K562 (cell line): ENCODE data around the gene PRR36. TPM values are rescaled to one million over a fixed set of nuclear protein-coding genes. Genes with fewer than 3 reads are reported as not detected.

Experiments used
- ARID1B ChIP-seq: fragments of 450-650 bp; IDR thresholded peaks from 2 replicates; pipeline ENCODE4 v1.6.1; 2016; ENCODE audit warnings: antibody characterized with exemption, mild to moderate bottlenecking, inconsistent platforms
- CBFB ChIP-seq: sonication (generic); formaldehyde crosslinking; IDR thresholded peaks from 2 replicates; pipeline ENCODE4 v1.4.0; 2020; ENCODE audit warnings: mild to moderate bottlenecking, missing genetic modification reagents
- DMBX1 ChIP-seq: fragments of 250-450 bp; sonication (Bioruptor Pico); IDR thresholded peaks from 2 replicates; pipeline ENCODE4 v1.8.0; 2022; ENCODE audit warnings: inconsistent platforms, mild to moderate bottlenecking, moderate library complexity, borderline replicate concordance
- ESRRA ChIP-seq: fragments of 450-650 bp; IDR thresholded peaks from 2 replicates; pipeline ENCODE4 v1.6.1; 2014; ENCODE audit warnings: low read depth, mild to moderate bottlenecking, moderate library complexity, borderline replicate concordance
- MTA2 ChIP-seq: fragments of 450-650 bp; IDR thresholded peaks from 2 replicates; pipeline ENCODE4 v1.6.1; 2016; ENCODE audit warnings: low read depth
- RUNX1 ChIP-seq: sonication (generic); IDR thresholded peaks from 2 replicates; pipeline ENCODE4 v1.6.1; 2016; ENCODE audit warnings: antibody characterized with exemption, low read depth
- STAT5A ChIP-seq: IDR thresholded peaks from 2 replicates; pipeline ENCODE4 v1.6.1; 2012; ENCODE audit warnings: low read length, inconsistent platforms, borderline replicate concordance
- ZBTB17 ChIP-seq: fragments of 450-650 bp; formaldehyde crosslinking; IDR thresholded peaks from 2 replicates; pipeline ENCODE4 v1.4.0; 2020; ENCODE audit warnings: mild to moderate bottlenecking
- ZNF146 ChIP-seq: IDR thresholded peaks from one replicate; pipeline ENCODE4 v1.6.1; 2018; ENCODE audit warnings: missing compliant biosample characterization; ENCODE audit not compliant: unreplicated experiment
- polyA plus RNA-seq, 8 experiments: library from polyadenylated mRNA; depleted of rRNA in 4 of 8; stranded (reverse) in 5 of 8; unstranded in 3 of 8; fragments of >200 nt; fragmentation: Nextera tagmentation in 2 of 8; fragmentation: Illumina TruSeq in 1 of 8; extraction: Ambion mirVana in 2 of 8; extraction: Trizol in 1 of 8; gene quantifications; 2 replicates each; pipeline versions ENCODE4 v1.2.1 to v1.2.3, GENCODE V29; 2011 to 2014; ENCODE audit warnings: inconsistent platforms in 1 of 8, missing spikeins in 1 of 8
- total RNA-seq, 7 experiments: library from RNA; depleted of rRNA in 6 of 7; stranded (reverse); fragments of >200 nt in 6 of 7; fragmentation: Illumina TruSeq in 2 of 7; extraction: Trizol in 2 of 7; gene quantifications; 2 replicates each; pipeline versions ENCODE4 v1.2.1 to v1.2.3, GENCODE V29; 2011 to 2021; ENCODE audit warnings: low replicate concordance in 1 of 7
- TF ChIP-seq, protein P1 (sequence below): sonication (generic); formaldehyde crosslinking; IDR thresholded peaks from 2 replicates; pipeline ENCODE4 v1.8.0; 2022; ENCODE audit warnings: mild to moderate bottlenecking, missing genetic modification reagents
- TF ChIP-seq, protein P2 (sequence below): sonication (generic); formaldehyde crosslinking; IDR thresholded peaks from 2 replicates; pipeline ENCODE4 v1.8.0; 2022; ENCODE audit warnings: mild to moderate bottlenecking, missing genetic modification reagents, borderline replicate concordance
- TF ChIP-seq, protein P3 (sequence below): fragments of 450-650 bp; conservative IDR thresholded peaks from 2 replicates; pipeline ENCODE4 v1.6.1; 2016; ENCODE audit warnings: missing genetic modification characterization, low read depth, mild to moderate bottlenecking, control low read depth, missing compliant biosample characterization
- TF ChIP-seq, protein P4 (sequence below), 2 experiments: fragments of 250-450 bp in 1 of 2; fragments of 450-650 bp in 1 of 2; sonication (Bioruptor Pico) in 1 of 2; IDR thresholded peaks; 2 replicates each; pipeline versions ENCODE4 v1.6.1 to v1.8.0; 2016 to 2021; ENCODE audit warnings: mild to moderate bottlenecking in 2 of 2, moderate library complexity in 2 of 2, missing compliant biosample characterization in 1 of 2, missing genetic modification characterization in 1 of 2

PRR36 gene
- total and polyA plus RNA-seq, 9 of the 15 experiments (the other 6 are each of a cell fraction or from before 2014, with no cell fraction given) = 0.05 to 0.42 (median 0.06) TPM; not detected in 6

DNA sequence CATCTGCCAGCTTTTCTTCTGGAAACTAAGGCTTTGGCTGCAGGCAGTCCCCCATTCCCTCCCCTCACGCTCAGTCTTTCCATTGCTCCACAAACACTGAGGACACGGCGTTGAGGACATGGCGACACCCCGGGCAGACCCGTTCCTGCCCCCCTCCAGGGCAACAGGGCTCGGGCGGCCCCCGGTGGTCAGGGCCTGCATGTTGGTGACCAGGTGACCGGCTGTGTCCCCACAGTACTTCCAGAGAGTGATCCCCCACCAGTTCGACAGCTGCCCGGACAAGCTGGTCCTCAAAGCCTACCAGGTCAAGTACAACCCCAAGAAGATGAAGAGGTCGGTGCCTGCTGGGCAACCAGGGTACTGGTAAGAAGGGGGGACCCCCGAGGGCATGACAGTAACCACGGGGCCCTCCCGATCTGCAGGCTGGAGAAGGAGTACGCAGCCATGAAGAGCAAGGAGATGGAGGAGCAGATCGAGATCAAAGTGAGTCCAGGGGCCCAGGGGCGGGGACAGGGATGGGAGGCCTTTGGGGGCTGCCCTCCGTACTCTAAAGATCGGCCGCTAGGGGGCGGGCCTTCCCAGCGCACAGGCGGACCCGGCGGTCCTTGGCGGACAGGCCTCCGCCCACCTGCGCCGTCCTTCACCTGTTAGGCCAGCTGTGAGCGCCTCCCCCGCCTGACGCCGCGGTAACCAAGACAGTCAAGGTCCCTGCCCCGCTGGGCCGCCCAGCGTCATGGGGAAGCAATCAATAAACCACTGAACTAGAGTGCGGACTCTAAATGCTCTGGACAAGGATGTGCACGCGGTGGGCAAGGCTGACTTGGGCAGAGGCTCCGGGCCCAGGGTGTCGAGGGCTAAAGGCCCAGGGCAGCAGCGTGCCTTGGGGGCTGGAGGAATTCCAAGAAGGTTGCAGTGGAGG lies 21.1 kb downstream of the PRR36 start (continued):
- TF ChIP-seq ZBTB17 (no peak), ZNF146 (no peak), DMBX1 (CRISPR knock-in tag) (no peak), STAT5A (no peak), ESRRA (0 out of 2 replicates have a peak, but pooled peaks have one; percentile 31), CBFB (CRISPR knock-in tag) (no peak), MTA2 (no peak), ARID1B (peak; percentile 24; the same call in 1 of the 2 replicates), RUNX1 (no peak)
- TF ChIP-seq, protein P1, sequence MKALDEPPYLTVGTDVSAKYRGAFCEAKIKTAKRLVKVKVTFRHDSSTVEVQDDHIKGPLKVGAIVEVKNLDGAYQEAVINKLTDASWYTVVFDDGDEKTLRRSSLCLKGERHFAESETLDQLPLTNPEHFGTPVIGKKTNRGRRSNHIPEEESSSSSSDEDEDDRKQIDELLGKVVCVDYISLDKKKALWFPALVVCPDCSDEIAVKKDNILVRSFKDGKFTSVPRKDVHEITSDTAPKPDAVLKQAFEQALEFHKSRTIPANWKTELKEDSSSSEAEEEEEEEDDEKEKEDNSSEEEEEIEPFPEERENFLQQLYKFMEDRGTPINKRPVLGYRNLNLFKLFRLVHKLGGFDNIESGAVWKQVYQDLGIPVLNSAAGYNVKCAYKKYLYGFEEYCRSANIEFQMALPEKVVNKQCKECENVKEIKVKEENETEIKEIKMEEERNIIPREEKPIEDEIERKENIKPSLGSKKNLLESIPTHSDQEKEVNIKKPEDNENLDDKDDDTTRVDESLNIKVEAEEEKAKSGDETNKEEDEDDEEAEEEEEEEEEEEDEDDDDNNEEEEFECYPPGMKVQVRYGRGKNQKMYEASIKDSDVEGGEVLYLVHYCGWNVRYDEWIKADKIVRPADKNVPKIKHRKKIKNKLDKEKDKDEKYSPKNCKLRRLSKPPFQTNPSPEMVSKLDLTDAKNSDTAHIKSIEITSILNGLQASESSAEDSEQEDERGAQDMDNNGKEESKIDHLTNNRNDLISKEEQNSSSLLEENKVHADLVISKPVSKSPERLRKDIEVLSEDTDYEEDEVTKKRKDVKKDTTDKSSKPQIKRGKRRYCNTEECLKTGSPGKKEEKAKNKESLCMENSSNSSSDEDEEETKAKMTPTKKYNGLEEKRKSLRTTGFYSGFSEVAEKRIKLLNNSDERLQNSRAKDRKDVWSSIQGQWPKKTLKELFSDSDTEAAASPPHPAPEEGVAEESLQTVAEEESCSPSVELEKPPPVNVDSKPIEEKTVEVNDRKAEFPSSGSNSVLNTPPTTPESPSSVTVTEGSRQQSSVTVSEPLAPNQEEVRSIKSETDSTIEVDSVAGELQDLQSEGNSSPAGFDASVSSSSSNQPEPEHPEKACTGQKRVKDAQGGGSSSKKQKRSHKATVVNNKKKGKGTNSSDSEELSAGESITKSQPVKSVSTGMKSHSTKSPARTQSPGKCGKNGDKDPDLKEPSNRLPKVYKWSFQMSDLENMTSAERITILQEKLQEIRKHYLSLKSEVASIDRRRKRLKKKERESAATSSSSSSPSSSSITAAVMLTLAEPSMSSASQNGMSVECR = peak; percentile 71; the same call in 1 of the 2 replicates
- TF ChIP-seq, protein P2, sequence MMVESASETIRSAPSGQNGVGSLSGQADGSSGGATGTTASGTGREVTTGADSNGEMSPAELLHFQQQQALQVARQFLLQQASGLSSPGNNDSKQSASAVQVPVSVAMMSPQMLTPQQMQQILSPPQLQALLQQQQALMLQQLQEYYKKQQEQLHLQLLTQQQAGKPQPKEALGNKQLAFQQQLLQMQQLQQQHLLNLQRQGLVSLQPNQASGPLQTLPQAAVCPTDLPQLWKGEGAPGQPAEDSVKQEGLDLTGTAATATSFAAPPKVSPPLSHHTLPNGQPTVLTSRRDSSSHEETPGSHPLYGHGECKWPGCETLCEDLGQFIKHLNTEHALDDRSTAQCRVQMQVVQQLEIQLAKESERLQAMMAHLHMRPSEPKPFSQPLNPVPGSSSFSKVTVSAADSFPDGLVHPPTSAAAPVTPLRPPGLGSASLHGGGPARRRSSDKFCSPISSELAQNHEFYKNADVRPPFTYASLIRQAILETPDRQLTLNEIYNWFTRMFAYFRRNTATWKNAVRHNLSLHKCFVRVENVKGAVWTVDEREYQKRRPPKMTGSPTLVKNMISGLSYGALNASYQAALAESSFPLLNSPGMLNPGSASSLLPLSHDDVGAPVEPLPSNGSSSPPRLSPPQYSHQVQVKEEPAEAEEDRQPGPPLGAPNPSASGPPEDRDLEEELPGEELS (CRISPR knock-in tag) = no peak
- TF ChIP-seq, protein P3, sequence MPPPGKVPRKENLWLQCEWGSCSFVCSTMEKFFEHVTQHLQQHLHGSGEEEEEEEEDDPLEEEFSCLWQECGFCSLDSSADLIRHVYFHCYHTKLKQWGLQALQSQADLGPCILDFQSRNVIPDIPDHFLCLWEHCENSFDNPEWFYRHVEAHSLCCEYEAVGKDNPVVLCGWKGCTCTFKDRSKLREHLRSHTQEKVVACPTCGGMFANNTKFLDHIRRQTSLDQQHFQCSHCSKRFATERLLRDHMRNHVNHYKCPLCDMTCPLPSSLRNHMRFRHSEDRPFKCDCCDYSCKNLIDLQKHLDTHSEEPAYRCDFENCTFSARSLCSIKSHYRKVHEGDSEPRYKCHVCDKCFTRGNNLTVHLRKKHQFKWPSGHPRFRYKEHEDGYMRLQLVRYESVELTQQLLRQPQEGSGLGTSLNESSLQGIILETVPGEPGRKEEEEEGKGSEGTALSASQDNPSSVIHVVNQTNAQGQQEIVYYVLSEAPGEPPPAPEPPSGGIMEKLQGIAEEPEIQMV = no peak
- TF ChIP-seq, protein P4, sequence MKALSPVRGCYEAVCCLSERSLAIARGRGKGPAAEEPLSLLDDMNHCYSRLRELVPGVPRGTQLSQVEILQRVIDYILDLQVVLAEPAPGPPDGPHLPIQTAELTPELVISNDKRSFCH (CRISPR knock-in tag; IDR thresholded peaks at IDR 0.05) = no peak
- TF ChIP-seq, protein P4 (tag; IDR thresholded peaks at IDR 0.05) = no peak
